Neural cell (in vitro differentiated cells): ENCODE results near the gene KIF23.

Experiments
- CTCF ChIP-seq: fragments of 450-650 bp; IDR thresholded peaks from 2 replicates; pipeline ENCODE4 v1.5.1; 2014; ENCODE audit warnings: antibody characterized with exemption, mild to moderate bottlenecking, moderate library complexity; ENCODE audit not compliant: poor library complexity, severe bottlenecking
- EP300 ChIP-seq: fragments of 450-650 bp; conservative IDR thresholded peaks from 2 replicates; pipeline ENCODE4 v1.6.1; 2014; ENCODE audit warnings: antibody characterized with exemption, mild to moderate bottlenecking, moderate library complexity; ENCODE audit not compliant: poor library complexity, severe bottlenecking
- EZH2 ChIP-seq: fragments of 200-600, 300-800 bp; shearing (Covaris generic), sonication (generic); IDR thresholded peaks from 2 replicates; pipeline ENCODE4 v1.6.1; 2014; ENCODE audit warnings: antibody characterized with exemption, low read length, borderline replicate concordance, mild to moderate bottlenecking; ENCODE audit not compliant: insufficient read depth, poor library complexity, severe bottlenecking
- POLR2AphosphoS5 ChIP-seq: IDR thresholded peaks from 2 replicates; pipeline ENCODE4 v1.6.1; 2012
- RAD21 ChIP-seq: fragments of 450-650 bp; conservative IDR thresholded peaks from 2 replicates; pipeline ENCODE4 v1.6.1; 2014; ENCODE audit warnings: antibody characterized with exemption, mild to moderate bottlenecking, moderate library complexity
- TF ChIP-seq, protein P1 (sequence below): IDR thresholded peaks from 2 replicates; pipeline ENCODE4 v1.6.1; 2012; ENCODE audit warnings: borderline replicate concordance

- TF ChIP-seq EP300 (no peak), CTCF (no peak), EZH2 (no peak), RAD21 (no peak), POLR2AphosphoS5 (no peak)
- TF ChIP-seq, protein P1, sequence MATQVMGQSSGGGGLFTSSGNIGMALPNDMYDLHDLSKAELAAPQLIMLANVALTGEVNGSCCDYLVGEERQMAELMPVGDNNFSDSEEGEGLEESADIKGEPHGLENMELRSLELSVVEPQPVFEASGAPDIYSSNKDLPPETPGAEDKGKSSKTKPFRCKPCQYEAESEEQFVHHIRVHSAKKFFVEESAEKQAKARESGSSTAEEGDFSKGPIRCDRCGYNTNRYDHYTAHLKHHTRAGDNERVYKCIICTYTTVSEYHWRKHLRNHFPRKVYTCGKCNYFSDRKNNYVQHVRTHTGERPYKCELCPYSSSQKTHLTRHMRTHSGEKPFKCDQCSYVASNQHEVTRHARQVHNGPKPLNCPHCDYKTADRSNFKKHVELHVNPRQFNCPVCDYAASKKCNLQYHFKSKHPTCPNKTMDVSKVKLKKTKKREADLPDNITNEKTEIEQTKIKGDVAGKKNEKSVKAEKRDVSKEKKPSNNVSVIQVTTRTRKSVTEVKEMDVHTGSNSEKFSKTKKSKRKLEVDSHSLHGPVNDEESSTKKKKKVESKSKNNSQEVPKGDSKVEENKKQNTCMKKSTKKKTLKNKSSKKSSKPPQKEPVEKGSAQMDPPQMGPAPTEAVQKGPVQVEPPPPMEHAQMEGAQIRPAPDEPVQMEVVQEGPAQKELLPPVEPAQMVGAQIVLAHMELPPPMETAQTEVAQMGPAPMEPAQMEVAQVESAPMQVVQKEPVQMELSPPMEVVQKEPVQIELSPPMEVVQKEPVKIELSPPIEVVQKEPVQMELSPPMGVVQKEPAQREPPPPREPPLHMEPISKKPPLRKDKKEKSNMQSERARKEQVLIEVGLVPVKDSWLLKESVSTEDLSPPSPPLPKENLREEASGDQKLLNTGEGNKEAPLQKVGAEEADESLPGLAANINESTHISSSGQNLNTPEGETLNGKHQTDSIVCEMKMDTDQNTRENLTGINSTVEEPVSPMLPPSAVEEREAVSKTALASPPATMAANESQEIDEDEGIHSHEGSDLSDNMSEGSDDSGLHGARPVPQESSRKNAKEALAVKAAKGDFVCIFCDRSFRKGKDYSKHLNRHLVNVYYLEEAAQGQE: no peak
Measured at GRCh38 chr15:69391046-69391757, 22.9 kb upstream of the KIF23 start.
